H9 (cell line): ENCODE results near the gene TFEB. TPM values are rescaled to one million over a fixed set of nuclear protein-coding genes. Genes with fewer than 3 reads are reported as not detected.

Source experiments
- DNase-seq: peaks from one replicate; pipeline ENCODE4 v3.0.0-alpha.2; 2017
- H2AFZ ChIP-seq: one replicate; pipeline ENCODE4 v1.6.1; 2013; ENCODE audit warnings: mild to moderate bottlenecking, low read length, control low read depth, moderate library complexity
- H2AK5ac ChIP-seq: 2 replicates; pipeline ENCODE4 v1.6.1; 2013; ENCODE audit warnings: low read length, control low read depth, mixed read lengths; ENCODE audit not compliant: insufficient read length
- H2BK120ac ChIP-seq: one replicate; pipeline ENCODE4 v1.6.1; 2013; ENCODE audit warnings: low read depth, mild to moderate bottlenecking, low read length, control low read depth, inconsistent platforms; ENCODE audit not compliant: poor library complexity, severe bottlenecking
- H2BK12ac ChIP-seq: 2 replicates; pipeline ENCODE4 v1.6.1; 2013; ENCODE audit warnings: low read length, control low read depth, mixed read lengths, low read depth; ENCODE audit not compliant: insufficient read length
- H2BK15ac ChIP-seq: 2 replicates; pipeline ENCODE4 v1.6.1; 2013; ENCODE audit warnings: low read depth, low read length, control low read depth
- H2BK20ac ChIP-seq: one replicate; pipeline ENCODE4 v1.6.1; 2013; ENCODE audit warnings: low read depth, mild to moderate bottlenecking, low read length, control low read depth, inconsistent platforms; ENCODE audit not compliant: poor library complexity, severe bottlenecking
- H2BK5ac ChIP-seq: 2 replicates; pipeline ENCODE4 v1.6.1; 2013; ENCODE audit warnings: low read length, control low read depth, mixed read lengths; ENCODE audit not compliant: insufficient read length
- H3K14ac ChIP-seq: 2 replicates; pipeline ENCODE4 v1.6.1; 2013; ENCODE audit warnings: low read length, control low read depth; ENCODE audit not compliant: insufficient read depth
- H3K18ac ChIP-seq: 2 replicates; pipeline ENCODE4 v1.6.1; 2013; ENCODE audit warnings: low read depth, mild to moderate bottlenecking, mixed read lengths, low read length, control low read depth; ENCODE audit not compliant: insufficient read length
- H3K23ac ChIP-seq: 2 replicates; pipeline ENCODE4 v1.6.1; 2013; ENCODE audit warnings: low read length, control low read depth, mixed read lengths, low read depth; ENCODE audit not compliant: insufficient read length
- H3K23me2 ChIP-seq: 2 replicates; pipeline ENCODE4 v1.6.1; 2013; ENCODE audit warnings: low read depth, mild to moderate bottlenecking, mixed read lengths, low read length, control low read depth; ENCODE audit not compliant: insufficient read length, poor library complexity, severe bottlenecking
- H3K27ac ChIP-seq: 2 replicates; pipeline ENCODE4 v1.5.1; 2013; ENCODE audit warnings: low read length, control low read depth, mixed read lengths, low read depth; ENCODE audit not compliant: insufficient read length
- H3K27me3 ChIP-seq: 2 replicates; pipeline ENCODE4 v1.6.1; 2013; ENCODE audit warnings: low read length, control low read depth, inconsistent platforms; ENCODE audit not compliant: insufficient read depth
- H3K4ac ChIP-seq: 2 replicates; pipeline ENCODE4 v1.6.1; 2013; ENCODE audit warnings: low read depth, mild to moderate bottlenecking, control low read depth, inconsistent platforms, low read length, moderate library complexity
- H3K4me1 ChIP-seq: 2 replicates; pipeline ENCODE4 v1.6.1; 2013; ENCODE audit warnings: low read length, control low read depth, inconsistent platforms; ENCODE audit not compliant: insufficient read depth
- H3K4me2 ChIP-seq: 2 replicates; pipeline ENCODE4 v1.6.1; 2013; ENCODE audit warnings: low read length, control low read depth, mixed read lengths; ENCODE audit not compliant: insufficient read length, insufficient read depth
- H3K56ac ChIP-seq: 2 replicates; pipeline ENCODE4 v1.6.1; 2013; ENCODE audit warnings: low read depth, mild to moderate bottlenecking, mixed read lengths, low read length, control low read depth; ENCODE audit not compliant: insufficient read length
- H3K79me1 ChIP-seq: 2 replicates; pipeline ENCODE4 v1.6.1; 2013; ENCODE audit warnings: low read depth, mild to moderate bottlenecking, moderate library complexity, low read length, control low read depth, inconsistent platforms; ENCODE audit not compliant: insufficient read depth, poor library complexity, severe bottlenecking
- H3K79me2 ChIP-seq: 2 replicates; pipeline ENCODE4 v1.6.1; 2013; ENCODE audit warnings: low read length, control low read depth, inconsistent platforms; ENCODE audit not compliant: insufficient read depth
- H3K9ac ChIP-seq: 2 replicates; pipeline ENCODE4 v1.6.1; 2013; ENCODE audit warnings: low read length, control low read depth, mixed read lengths; ENCODE audit not compliant: insufficient read length; ENCODE audit errors: extremely low read depth
- H3K9me3 ChIP-seq: one replicate; pipeline ENCODE4 v1.6.1; 2013; ENCODE audit warnings: low read depth, low read length, inconsistent platforms; ENCODE audit not compliant: control insufficient read depth
- H3T11ph ChIP-seq: one replicate; pipeline ENCODE4 v1.6.1; 2013; ENCODE audit warnings: mild to moderate bottlenecking, low read length, control low read depth, inconsistent platforms
- H4K20me1 ChIP-seq: one replicate; pipeline ENCODE4 v1.6.1; 2013; ENCODE audit not compliant: control insufficient read depth, insufficient read length, insufficient read depth
- H4K5ac ChIP-seq: 2 replicates; pipeline ENCODE4 v1.6.1; 2013; ENCODE audit warnings: low read depth, mild to moderate bottlenecking, mixed read lengths, low read length, control low read depth; ENCODE audit not compliant: insufficient read length
- H4K8ac ChIP-seq: replicated peaks from 2 replicates; pipeline ENCODE4 v1.6.1; 2013; ENCODE audit warnings: low read length, control low read depth, mixed read lengths, low read depth; ENCODE audit not compliant: insufficient read length
- H4K91ac ChIP-seq: 2 replicates; pipeline ENCODE4 v1.6.1; 2013; ENCODE audit warnings: low read depth, mild to moderate bottlenecking, moderate library complexity, mixed read lengths, low read length, control low read depth; ENCODE audit not compliant: insufficient read length
- H3K27ac Mint-ChIP-seq, 3 experiments: 2 replicates in 2 of 3; 3 replicates in 1 of 3; pipeline ENCODE4 v1.8.0; 2020 to 2021; ENCODE audit warnings: mixed read lengths in 3 of 3, mild to moderate bottlenecking in 1 of 3, moderate library complexity in 1 of 3
- H3K27me3 Mint-ChIP-seq: 2 replicates; pipeline ENCODE4 v1.8.0; 2021; ENCODE audit warnings: low read depth, mild to moderate bottlenecking, moderate library complexity, mixed read lengths
- H3K36me3 Mint-ChIP-seq, 3 experiments: 2 replicates in 2 of 3; 3 replicates in 1 of 3; pipeline ENCODE4 v1.8.0; 2020 to 2021; ENCODE audit warnings: low read depth in 3 of 3, mixed read lengths in 3 of 3; ENCODE audit not compliant: insufficient read depth in 1 of 3
- H3K4me1 Mint-ChIP-seq, 2 experiments: 2 replicates each; pipeline ENCODE4 v1.8.0; 2020; ENCODE audit warnings: mixed read lengths in 2 of 2
- H3K4me3 Mint-ChIP-seq, 2 experiments: 2 replicates in 1 of 2; 3 replicates in 1 of 2; pipeline ENCODE4 v1.8.0; 2020 to 2021; ENCODE audit warnings: mild to moderate bottlenecking in 2 of 2, mixed read lengths in 2 of 2, moderate library complexity in 1 of 2
- H3K9me3 Mint-ChIP-seq, 2 experiments: 2 replicates in 1 of 2; 3 replicates in 1 of 2; pipeline ENCODE4 v1.8.0; 2020; ENCODE audit warnings: mild to moderate bottlenecking in 2 of 2, mixed read lengths in 2 of 2, moderate library complexity in 1 of 2
- CTCF ChIP-seq: fragments of 200-600 bp; sonication (generic); conservative IDR thresholded peaks from 3 replicates; pipeline ENCODE4 v1.8.0; 2021; ENCODE audit warnings: antibody characterized with exemption, mild to moderate bottlenecking
- WGBS: extraction: QIAGEN DNeasy Blood & Tissue Kit; methylation state at CpG from one replicate; pipeline ENCODE4 v1.1.7; 2013; ENCODE audit warnings: missing lambda C conversion rate, low lambda C conversion rate, mixed read lengths; ENCODE audit not compliant: insufficient read length; ENCODE audit errors: extremely low coverage; 5-methylcytosine and 5-hydroxymethylcytosine counted together
- total RNA-seq: library from RNA; stranded (reverse); gene quantifications from 2 replicates; pipeline ENCODE4 v1.2.1, GENCODE V29; 2021

TFEB gene
- total RNA-seq, 1 experiment from 2014 or later = 1.2 TPM

- H2AK5ac ChIP-seq = no peak overlapping the region
- no peak overlapping the region for H3K27ac Mint-ChIP-seq
- peak; percentile 80 for DNase-seq
Measured at GRCh38 chr6:41636833-41637193, 98.6 kb downstream of the TFEB start.

More at GRCh38 chr6:41636833-41637193, 98.6 kb downstream of the TFEB start:
- peak overlapping the region; percentile 70 for H3K4me2 ChIP-seq
- peaks cover 70% of the 10 kb centered on the region for H3K27me3 Mint-ChIP-seq
- no peak overlapping the region for H2BK12ac ChIP-seq
- H3K56ac ChIP-seq = no peak overlapping the region
- H3K23me2 ChIP-seq = peaks cover 18% of the 10 kb centered on the region
- H3K4me3 Mint-ChIP-seq = peak overlapping the region; percentile 55 to 85
- no peak overlapping the region for H3T11ph ChIP-seq
- no peak overlapping the region for H2AFZ ChIP-seq
- H4K5ac ChIP-seq = no peak overlapping the region
- H3K4me1 ChIP-seq = peaks cover 5% of the 10 kb centered on the region; the same call in 1 of the 2 replicates
- peaks cover 38 to 40% of the 10 kb centered on the region in 2 experiments for H3K4me1 Mint-ChIP-seq
- no peak overlapping the region for H2BK5ac ChIP-seq
- H2BK120ac ChIP-seq = no peak overlapping the region
- H3K23ac ChIP-seq = no peak overlapping the region
- H3K79me2 ChIP-seq = no peaks in the 10 kb centered on the region; the same call in 1 of the 2 replicates
- H3K9me3 ChIP-seq = no peaks in the 10 kb centered on the region
- H4K20me1 ChIP-seq = no peaks in the 10 kb centered on the region
- no peak for TF ChIP-seq CTCF
- H3K36me3 Mint-ChIP-seq = peaks cover 6 to 10% (median 10%) of the 10 kb centered on the region in 3 experiments
- no peak overlapping the region for H3K9ac ChIP-seq
- H2BK20ac ChIP-seq = no peak overlapping the region
- H3K27me3 ChIP-seq = peaks cover 3% of the 10 kb centered on the region; the same call in 1 of the 2 replicates
- no peak overlapping the region for H3K14ac ChIP-seq
- H4K91ac ChIP-seq = no peak overlapping the region
- H4K8ac ChIP-seq = no peak overlapping the region
- no peak overlapping the region for H3K27ac ChIP-seq
- no peaks in the 10 kb centered on the region; a peak in 1 of 5 replicates for H3K9me3 Mint-ChIP-seq
- H3K4ac ChIP-seq = no peak overlapping the region
- no peak overlapping the region for H2BK15ac ChIP-seq
- no peaks in the 10 kb centered on the region for H3K79me1 ChIP-seq
- H3K18ac ChIP-seq = no peak overlapping the region
- no CpG with 5 or more reads among the region's 31 CpGs for WGBS
